GM08714 (cell line): ENCODE measurements around the gene IL1RL2.

Source experiments
- H3K4me3 ChIP-seq: fragments of 200-500 bp; sonication (Bioruptor generic); 2 replicates; pipeline ENCODE4 v1.5.1; 2014; ENCODE audit warnings: mild to moderate bottlenecking, low read length, inconsistent platforms
- ZNF274 ChIP-seq: IDR thresholded peaks from 2 replicates; pipeline ENCODE4 v1.6.1; 2012; ENCODE audit warnings: mild to moderate bottlenecking, low read depth, low read length

The IL1RL2 gene

GRCh38 chr2:102177814-102178478 lies 8.9 kb upstream of the IL1RL2 start:
- no peak overlapping the region for H3K4me3 ChIP-seq
- TF ChIP-seq ZNF274: no peak

- no peak overlapping the region for H3K4me3 ChIP-seq
- TF ChIP-seq ZNF274: no peak
Observed at GRCh38 chr2:102179061-102179460, 7.8 kb upstream of the IL1RL2 start.

GRCh38 chr2:102179788-102180686 lies 6.8 kb upstream of the IL1RL2 start:
- TF ChIP-seq ZNF274: no peak
- no peak overlapping the region for H3K4me3 ChIP-seq

- H3K4me3 ChIP-seq: no peak overlapping the region
- TF ChIP-seq ZNF274: no peak
Observed at GRCh38 chr2:102180687-102180999, 6.2 kb upstream of the IL1RL2 start.

- TF ChIP-seq ZNF274: no peak
Observed at GRCh38 chr2:102181376-102181775, 5.4 kb upstream of the IL1RL2 start.

GRCh38 chr2:102181919-102182635 lies 4.7 kb upstream of the IL1RL2 start:
- no peak overlapping the region for H3K4me3 ChIP-seq
- no peak for TF ChIP-seq ZNF274

More at GRCh38 chr2:102181376-102181775, 5.4 kb upstream of the IL1RL2 start:
- H3K4me3 ChIP-seq: no peak overlapping the region

GRCh38 chr2:102184018-102184417 lies 2.8 kb upstream of the IL1RL2 start:
- TF ChIP-seq ZNF274: no peak
- H3K4me3 ChIP-seq: no peak overlapping the region

GRCh38 chr2:102184568-102184967 lies 2.3 kb upstream of the IL1RL2 start:
- H3K4me3 ChIP-seq: no peak overlapping the region
- no peak for TF ChIP-seq ZNF274

GRCh38 chr2:102185347-102185746 lies 1.5 kb upstream of the IL1RL2 start:
- no peak overlapping the region for H3K4me3 ChIP-seq
- TF ChIP-seq ZNF274: no peak

- H3K4me3 ChIP-seq: no peak overlapping the region
- no peak for TF ChIP-seq ZNF274
Observed at GRCh38 chr2:102187496-102188150, 800 bp downstream of the IL1RL2 start.

- no peak for TF ChIP-seq ZNF274
- H3K4me3 ChIP-seq: no peak overlapping the region
Observed at GRCh38 chr2:102190430-102191107, 3.7 kb downstream of the IL1RL2 start.

GRCh38 chr2:102191501-102191900 lies 4.7 kb downstream of the IL1RL2 start:
- H3K4me3 ChIP-seq: no peak overlapping the region
- no peak for TF ChIP-seq ZNF274

- no peak overlapping the region for H3K4me3 ChIP-seq
- no peak for TF ChIP-seq ZNF274
Observed at GRCh38 chr2:102193074-102193473, 6.3 kb downstream of the IL1RL2 start.
